ENCODE data around the gene SMIM41.

Gene SMIM41

DNA sequence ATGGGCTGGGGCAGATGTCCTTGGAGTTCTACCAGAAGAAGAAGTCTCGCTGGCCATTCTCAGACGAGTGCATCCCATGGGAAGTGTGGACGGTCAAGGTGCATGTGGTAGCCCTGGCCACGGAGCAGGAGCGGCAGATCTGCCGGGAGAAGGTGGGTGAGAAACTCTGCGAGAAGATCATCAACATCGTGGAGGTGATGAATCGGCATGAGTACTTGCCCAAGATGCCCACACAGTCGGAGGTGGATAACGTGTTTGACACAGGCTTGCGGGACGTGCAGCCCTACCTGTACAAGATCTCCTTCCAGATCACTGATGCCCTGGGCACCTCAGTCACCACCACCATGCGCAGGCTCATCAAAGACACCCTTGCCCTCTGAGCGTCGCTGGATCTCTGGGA lies 2.7 kb upstream of the SMIM41 start:
- TF ChIP-seq, protein P1, sequence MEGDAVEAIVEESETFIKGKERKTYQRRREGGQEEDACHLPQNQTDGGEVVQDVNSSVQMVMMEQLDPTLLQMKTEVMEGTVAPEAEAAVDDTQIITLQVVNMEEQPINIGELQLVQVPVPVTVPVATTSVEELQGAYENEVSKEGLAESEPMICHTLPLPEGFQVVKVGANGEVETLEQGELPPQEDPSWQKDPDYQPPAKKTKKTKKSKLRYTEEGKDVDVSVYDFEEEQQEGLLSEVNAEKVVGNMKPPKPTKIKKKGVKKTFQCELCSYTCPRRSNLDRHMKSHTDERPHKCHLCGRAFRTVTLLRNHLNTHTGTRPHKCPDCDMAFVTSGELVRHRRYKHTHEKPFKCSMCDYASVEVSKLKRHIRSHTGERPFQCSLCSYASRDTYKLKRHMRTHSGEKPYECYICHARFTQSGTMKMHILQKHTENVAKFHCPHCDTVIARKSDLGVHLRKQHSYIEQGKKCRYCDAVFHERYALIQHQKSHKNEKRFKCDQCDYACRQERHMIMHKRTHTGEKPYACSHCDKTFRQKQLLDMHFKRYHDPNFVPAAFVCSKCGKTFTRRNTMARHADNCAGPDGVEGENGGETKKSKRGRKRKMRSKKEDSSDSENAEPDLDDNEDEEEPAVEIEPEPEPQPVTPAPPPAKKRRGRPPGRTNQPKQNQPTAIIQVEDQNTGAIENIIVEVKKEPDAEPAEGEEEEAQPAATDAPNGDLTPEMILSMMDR (IDR thresholded peaks at IDR 0.05; ENCODE audit: extremely low read depth, missing control alignments) = no peak
- DNase-seq (ENCODE audit: low spot score) = no peak

DNA sequence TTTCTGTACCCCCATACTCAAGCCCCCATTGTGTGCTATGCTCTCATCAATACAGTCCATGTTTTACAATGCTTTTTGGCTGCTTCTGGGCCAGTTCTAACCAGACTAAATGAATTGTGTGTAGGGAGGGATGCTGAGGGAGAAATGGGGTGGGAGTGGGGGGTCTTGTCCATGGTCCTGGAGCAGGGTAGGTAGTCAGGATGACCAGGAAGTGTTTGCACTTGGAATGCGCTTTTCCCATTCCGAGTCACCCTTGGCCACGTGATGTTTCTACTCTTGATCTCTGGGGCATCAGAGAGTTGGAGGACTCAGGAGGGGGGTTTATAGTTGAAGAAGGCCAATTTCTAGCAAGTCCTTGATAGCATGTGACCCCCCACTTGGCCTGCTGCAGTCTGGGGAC lies 1.2 kb upstream of the SMIM41 start:
- DNase-seq (ENCODE audit: low spot score) = no peak

DNA sequence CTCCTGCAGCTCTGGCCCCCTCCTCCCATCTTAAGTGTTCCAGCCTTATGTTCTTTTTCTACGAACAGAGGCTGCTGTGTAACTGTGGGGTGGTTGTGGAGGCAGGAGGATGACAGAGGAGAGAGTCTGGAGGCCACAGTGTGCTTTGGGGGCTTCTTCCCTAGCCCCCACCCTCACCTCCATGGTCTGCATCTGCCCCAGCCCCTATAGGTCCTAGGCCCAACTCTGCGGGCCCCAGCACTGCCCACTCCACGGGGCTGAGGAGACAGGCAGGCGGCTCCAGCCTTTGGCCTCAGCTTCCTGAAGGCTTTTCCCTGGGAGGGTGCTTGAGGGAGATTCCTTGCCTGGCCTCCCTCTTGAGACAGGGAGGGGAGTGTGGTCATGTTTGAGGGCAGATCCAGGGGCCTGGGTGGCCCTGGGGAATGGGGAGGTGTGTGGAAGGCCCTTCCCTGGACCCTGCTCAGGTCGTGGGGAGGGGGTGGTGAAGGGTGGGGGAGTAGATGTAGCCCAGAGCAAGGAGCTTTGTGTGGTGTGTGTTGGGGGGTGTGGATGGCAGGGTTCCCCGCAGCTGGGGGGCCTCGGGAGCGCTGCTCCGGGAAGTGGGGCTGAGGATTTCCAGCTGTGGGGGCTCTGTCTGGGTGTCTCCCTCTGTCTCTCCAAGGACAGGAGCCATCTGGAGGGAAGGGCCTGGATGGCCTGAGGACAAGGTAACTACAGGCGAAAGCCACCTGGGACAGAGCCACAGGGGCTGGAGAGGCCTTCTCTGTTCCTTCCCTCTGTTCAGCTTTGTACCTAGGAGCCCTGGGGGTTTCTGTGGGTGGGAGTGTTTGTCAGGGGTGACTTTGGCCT lies 1.1 kb downstream of the SMIM41 start:
- TF ChIP-seq, protein P1 (IDR thresholded peaks at IDR 0.05; ENCODE audit: extremely low read depth, missing control alignments) = no peak
- no peak for DNase-seq (ENCODE audit: low spot score)

More for the DNA sequence above, 1.2 kb upstream of the SMIM41 start:
- TF ChIP-seq, protein P1 (IDR thresholded peaks at IDR 0.05; ENCODE audit: extremely low read depth, missing control alignments) = no peak

DNA sequence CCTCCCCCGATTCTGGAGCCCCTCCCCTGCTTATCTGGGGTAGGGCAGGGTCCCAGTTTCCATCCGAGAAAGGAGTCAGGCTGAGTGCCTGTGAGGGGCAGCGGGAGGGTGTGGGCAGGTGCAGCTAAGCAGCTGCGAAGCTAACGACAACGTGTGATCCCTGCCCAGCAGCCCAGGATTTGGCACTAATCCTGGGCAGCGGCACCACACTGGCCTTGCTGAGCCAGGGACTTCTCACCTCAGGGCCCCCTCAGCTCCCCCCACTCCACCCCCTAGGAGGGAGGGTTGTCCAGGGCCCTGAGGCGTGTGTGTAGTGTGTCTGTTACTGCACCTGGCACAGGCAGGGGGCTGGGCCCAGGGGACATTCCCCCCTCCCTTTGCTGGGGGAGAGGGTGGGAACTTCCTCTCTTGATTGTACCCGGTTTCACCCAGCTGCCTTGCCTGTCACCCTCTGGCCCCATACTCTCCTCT lies 1.8 kb downstream of the SMIM41 start:
- TF ChIP-seq, protein P1 (IDR thresholded peaks at IDR 0.05; ENCODE audit: extremely low read depth, missing control alignments) = no peak
- DNase-seq (ENCODE audit: low spot score) = peak; percentile 79

DNA sequence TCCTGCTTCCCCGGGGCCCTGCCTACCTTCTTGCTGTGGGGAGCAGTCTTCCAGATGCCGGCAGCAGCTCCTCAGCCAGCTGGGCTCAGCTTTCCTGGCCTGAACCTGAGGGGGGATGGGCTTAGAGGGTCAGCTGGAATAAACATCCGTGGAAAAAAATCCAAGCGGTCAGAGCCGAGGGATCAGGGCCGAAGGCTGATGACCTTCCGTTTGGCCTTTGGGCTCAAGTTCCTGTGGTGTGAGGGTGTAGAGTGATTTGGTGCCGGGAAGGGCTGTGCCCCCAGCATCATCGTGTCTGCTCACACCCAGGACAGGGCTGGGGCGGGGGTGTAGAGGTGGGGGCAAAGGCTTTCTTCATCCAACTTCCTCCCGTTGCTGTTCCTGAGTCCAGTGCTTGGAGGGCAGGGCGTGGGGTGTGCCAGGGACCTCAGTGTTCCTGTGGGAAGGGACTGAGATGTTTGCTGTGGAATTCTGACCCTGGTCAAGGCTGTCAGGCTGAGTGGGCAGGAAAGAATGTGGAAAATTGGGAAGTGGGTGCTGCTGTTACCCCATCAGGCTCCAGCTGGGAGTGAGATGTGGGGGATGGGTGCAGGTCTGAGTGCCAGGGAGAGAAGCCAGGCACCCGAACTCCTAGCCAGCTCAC lies 2.6 kb downstream of the SMIM41 start:
- DNase-seq (ENCODE audit: low spot score) = no peak
- TF ChIP-seq, protein P1 (IDR thresholded peaks at IDR 0.05; ENCODE audit: extremely low read depth, missing control alignments) = no peak

- no peak for DNase-seq (ENCODE audit: low spot score)
- TF ChIP-seq, protein P1 (IDR thresholded peaks at IDR 0.05; ENCODE audit: extremely low read depth, missing control alignments) = no peak
These were observed 3.1 kb downstream of the SMIM41 start for GRCh38 chr12:52082669-52082987.

DNA sequence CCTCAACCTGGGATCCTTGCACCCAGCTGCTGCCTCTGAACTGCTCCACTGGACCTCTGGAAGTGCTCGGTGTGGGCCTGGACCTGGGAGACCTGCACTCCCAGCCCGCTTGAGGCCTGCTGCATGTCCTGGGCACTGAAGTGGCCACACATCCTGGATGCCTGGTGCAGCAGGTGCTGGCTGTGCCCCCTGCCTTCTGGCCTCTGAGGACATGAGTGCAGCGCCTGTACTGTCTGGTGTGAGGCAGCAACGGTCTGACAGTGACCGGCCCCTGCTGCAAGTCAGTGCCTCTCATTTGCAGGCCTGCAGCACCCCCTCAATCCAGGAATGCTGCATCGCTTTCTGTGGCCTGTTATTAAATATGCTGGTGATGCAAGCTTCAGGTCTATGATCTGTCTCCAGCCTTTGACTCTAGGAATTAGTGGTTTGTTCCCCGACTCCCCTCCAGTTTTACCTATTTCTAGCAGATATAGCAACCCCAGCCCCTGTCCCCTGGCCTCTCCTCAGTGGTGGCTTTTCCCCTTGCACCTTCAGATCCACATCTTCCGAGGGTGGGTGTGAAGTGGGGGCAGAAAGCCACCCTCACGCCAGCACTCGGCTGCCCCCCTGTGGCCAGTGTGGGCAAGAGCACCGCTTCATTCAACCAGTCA lies 3.6 kb downstream of the SMIM41 start:
- TF ChIP-seq, protein P1 (IDR thresholded peaks at IDR 0.05; ENCODE audit: extremely low read depth, missing control alignments) = peak; percentile 93
- DNase-seq (ENCODE audit: low spot score) = peak; percentile 87

All from GM20000 (cell line).